ENCODE results near the gene VPS35L.
A peak's percentile ranks its signal among the peaks of the same experiment; 100 is the strongest.

Gene VPS35L

GRCh38 chr16:19555186-19555937, at the start of gene VPS35L:
Gene VPS35L, plus strand, starts transcription at chr16:19555703. Its CDS starts 27 bp downstream, at chr16:19555730.
- DNase-seq (ENCODE audit: low read depth): peak; percentile 94

- no peak for DNase-seq (ENCODE audit: low read depth)
Measured at GRCh38 chr16:19506965-19507364, 48.5 kb upstream of the VPS35L start.

GRCh38 chr16:19507867-19508266, 47.6 kb upstream of the VPS35L start:
- DNase-seq (ENCODE audit: low read depth): no peak

- DNase-seq (ENCODE audit: low read depth): no peak
Measured at GRCh38 chr16:19512297-19512696, 43.2 kb upstream of the VPS35L start.

- no peak for DNase-seq (ENCODE audit: low read depth)
Measured at GRCh38 chr16:19513377-19514053, 42.0 kb upstream of the VPS35L start.

- no peak for DNase-seq (ENCODE audit: low read depth)
Measured at GRCh38 chr16:19515757-19516156, 39.7 kb upstream of the VPS35L start.

- DNase-seq (ENCODE audit: low read depth): no peak
Measured at GRCh38 chr16:19517424-19518089, 37.9 kb upstream of the VPS35L start.

GRCh38 chr16:19518388-19518787, 37.1 kb upstream of the VPS35L start:
- no peak for DNase-seq (ENCODE audit: low read depth)

- no peak for DNase-seq (ENCODE audit: low read depth)
Measured at GRCh38 chr16:19520861-19521331, 34.6 kb upstream of the VPS35L start.

- peak; percentile 93 for DNase-seq (ENCODE audit: low read depth)
Measured at GRCh38 chr16:19521471-19522396, 33.8 kb upstream of the VPS35L start, which contains the start of gene GDE1. Gene GDE1, minus strand, starts transcription at chr16:19522098. Its CDS starts 134 bp downstream, at chr16:19521964.

- no peak for DNase-seq (ENCODE audit: low read depth)
Measured at GRCh38 chr16:19522397-19522732, 33.1 kb upstream of the VPS35L start.

- DNase-seq (ENCODE audit: low read depth): no peak
Measured at GRCh38 chr16:19522760-19523159, 32.7 kb upstream of the VPS35L start.

- no peak for DNase-seq (ENCODE audit: low read depth)
Measured at GRCh38 chr16:19523184-19523558, 32.3 kb upstream of the VPS35L start.

GRCh38 chr16:19523559-19524355, 31.7 kb upstream of the VPS35L start, which contains the start of gene CCP110:
Gene CCP110, plus strand, starts transcription at chr16:19523942. Its CDS starts 3,940 bp downstream, at chr16:19527882.
- DNase-seq (ENCODE audit: low read depth): peak; percentile 93

GRCh38 chr16:19524356-19524615, 31.2 kb upstream of the VPS35L start:
- DNase-seq (ENCODE audit: low read depth): no peak

- no peak for DNase-seq (ENCODE audit: low read depth)
Measured at GRCh38 chr16:19524616-19525384, 30.7 kb upstream of the VPS35L start.

GRCh38 chr16:19525385-19525723, 30.1 kb upstream of the VPS35L start:
- DNase-seq (ENCODE audit: low read depth): no peak

GRCh38 chr16:19527161-19527560, 28.3 kb upstream of the VPS35L start:
- no peak for DNase-seq (ENCODE audit: low read depth)

GRCh38 chr16:19528666-19529065, 26.8 kb upstream of the VPS35L start:
- DNase-seq (ENCODE audit: low read depth): no peak

GRCh38 chr16:19532601-19533000, 22.9 kb upstream of the VPS35L start:
- no peak for DNase-seq (ENCODE audit: low read depth)
